NCI-H526 treated with DMSO at 0.1 percent for 48 hours (cell line): ENCODE data around the gene ZNF440.
"Not testable (repeated sequence)": the region's sequence is repeated elsewhere in the genome, so short reads cannot be mapped to it uniquely, and the experiment has no call there.

Experiments
- DNase-seq: peaks from one replicate; lab custom pipeline; 2025; lab: John Stamatoyannopoulos, UW

ZNF440 gene

DNA sequence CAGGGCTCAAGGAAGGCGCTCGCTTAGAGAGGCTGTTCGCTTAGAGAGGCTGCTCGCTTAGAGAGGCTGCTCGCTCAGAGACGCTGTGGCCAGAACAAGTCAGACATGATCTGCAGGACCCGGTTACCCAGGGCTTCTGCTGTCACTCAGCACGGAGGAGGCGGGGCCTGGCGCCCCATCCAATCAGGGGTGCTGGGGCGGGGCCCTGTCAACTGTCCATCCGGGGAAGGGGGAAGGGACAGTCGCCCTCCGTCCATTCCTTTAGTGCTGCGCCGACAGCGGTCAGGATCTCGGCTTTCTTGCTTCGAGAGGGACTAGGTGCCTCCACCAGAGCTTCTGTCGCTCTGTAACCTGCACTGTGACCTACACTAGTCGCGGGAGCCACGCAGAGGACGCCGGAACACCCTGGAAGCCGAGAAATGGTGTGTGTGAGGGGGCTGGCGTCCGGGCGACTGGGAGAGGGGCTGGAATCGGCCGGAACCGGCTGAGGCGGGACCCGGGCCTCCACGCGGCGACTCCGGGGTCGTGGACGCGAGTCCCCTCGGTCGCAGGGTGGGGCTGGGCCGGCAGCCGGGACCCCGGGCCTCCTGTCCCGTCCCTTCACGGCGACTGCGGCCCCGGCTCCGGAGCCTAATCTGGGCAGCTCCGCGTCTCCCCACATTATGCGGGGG lies at the start of gene ZNF440:
TSS of gene ZNF440 (plus strand) at position 245 of the 671 bp plus-strand sequence. CDS start at position 420, 175 bp downstream.
- peak; percentile 79 for DNase-seq

DNA sequence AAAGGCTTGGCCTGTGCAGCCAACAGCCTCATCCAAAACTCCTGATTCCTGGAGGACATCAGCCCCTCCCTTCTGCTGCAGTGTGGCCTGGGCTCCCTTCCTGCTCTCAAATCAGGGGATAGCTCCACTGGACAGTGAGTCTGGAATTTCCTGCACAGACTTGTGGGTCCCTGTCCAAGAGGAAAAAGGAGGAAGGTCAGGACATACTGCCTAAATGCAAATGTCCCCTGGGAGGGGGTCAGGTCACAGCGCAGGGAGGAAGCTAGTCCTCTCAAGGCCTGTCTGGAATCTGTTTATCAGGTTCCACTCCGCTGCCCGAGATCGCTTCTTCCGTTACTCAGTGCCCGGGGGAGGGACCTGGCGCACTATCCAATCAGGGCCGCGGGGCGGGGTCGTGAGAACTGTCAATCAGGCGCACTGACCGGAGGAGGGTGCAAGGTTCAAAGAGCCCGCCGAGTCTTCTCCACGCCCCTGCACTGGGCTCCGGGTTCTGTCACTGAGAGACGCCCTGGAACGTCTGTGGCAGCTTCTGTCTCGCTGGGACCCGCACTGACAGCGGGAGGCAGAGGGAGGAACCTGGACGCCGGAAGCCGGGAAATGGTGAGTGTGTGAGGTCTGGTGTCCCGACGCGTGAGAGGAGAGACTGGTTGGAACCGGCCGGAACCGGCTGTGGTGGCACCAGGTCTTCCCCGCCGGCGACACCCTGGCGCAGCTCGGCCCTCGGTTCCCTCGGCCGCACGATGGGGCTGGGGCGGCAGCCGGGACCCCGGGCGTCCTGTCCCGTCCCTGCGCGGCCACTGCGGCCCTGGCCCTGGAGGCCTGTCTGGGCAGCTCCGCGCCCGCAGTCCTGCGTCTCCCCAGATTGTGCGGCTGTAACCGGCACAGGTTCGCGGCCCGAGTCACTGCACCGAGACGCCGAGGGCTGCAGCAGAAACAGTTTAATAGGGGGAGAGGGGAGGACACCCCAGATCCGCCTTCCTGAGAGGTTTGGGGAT lies 47.2 kb upstream of the ZNF440 start, which contains the start of gene ZNF441:
TSS of gene ZNF441 (plus strand) at position 404 of the 995 bp plus-strand sequence. CDS start at position 598, 194 bp downstream.
- peak; percentile 80 for DNase-seq

DNA sequence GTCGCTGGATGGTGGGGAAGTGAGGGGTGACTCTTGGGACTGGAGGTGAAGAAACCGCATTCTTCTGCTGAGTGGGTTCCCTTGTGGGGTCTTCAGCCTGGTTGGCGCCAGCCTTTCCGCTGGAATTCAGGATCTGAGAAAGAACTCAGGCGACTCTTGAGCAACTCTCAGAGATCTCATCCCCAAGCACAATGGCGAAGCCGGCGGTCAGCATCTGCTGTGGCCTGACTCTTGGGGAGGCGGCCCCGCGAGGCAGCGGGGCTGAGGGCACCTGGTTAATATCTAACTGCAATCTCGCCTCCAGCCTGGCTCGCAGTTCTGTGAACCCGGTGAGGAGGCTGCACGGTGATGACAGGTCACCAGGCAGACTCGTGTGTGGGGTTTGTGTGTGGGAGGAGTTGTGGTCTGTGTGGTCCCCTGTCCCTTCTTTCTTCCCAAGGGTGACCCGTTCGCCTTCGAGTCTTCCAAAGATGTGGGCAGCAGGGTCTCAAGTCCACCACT lies 46.4 kb upstream of the ZNF440 start:
- no peak for DNase-seq

DNA sequence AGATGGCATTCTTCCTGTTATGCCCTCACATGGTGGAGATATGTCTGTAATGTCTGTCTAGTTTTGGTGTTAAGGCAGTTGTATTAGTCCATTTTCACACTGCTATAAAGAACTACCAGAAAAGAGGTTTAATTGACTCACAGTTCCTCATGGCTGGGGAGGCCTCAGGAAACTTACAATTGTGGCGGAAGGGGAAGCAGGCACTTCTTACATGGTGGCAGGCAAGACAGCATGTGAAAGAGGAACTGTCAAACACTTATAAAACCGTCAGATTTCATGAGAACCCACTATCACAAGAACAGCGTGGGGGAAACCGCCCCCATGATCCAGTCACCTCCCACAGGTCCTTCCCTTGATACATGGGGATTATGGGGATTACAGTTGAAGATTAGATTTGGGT lies 44.1 kb upstream of the ZNF440 start:
- no peak for DNase-seq

DNA sequence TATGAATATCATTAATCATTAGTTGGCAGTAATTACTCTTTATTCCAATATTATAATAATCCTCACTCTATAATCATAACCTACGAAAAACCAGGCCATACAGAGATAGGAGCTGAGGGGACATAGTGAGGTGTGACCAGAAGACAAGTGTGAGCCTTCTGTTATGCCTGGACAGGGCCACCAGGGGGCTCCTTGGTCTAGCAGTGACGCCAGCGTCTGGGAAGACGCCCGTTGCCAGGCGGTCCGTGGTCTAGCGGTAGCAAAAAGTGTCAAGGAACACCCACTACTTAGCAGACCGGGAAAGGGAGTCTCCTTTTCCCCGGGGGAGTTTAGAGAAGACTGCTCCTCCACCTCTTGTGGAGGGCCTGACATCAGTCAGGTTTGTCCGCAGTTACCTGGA lies 42.6 kb upstream of the ZNF440 start:
- not testable (repeated sequence) for DNase-seq

DNA sequence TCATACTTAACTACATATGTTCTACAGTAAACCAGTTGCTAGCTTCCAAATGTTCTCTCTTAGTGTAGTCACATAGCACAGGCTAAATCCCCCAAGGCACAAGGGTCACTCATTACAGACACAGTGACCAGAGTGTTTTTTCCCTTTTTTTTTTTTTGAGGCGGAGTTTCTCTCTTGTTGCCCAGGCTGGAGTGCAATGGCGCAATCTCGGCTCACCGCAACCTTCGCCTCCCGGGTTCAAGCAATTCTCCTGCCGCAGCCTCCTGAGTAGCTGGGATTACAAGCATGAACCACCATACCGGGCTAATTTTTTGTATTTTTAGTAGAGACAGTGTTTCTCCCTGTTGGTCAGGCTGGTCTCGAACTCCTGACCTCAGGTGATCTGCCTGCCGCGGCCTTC lies 37.4 kb upstream of the ZNF440 start:
- not testable (repeated sequence) for DNase-seq

DNA sequence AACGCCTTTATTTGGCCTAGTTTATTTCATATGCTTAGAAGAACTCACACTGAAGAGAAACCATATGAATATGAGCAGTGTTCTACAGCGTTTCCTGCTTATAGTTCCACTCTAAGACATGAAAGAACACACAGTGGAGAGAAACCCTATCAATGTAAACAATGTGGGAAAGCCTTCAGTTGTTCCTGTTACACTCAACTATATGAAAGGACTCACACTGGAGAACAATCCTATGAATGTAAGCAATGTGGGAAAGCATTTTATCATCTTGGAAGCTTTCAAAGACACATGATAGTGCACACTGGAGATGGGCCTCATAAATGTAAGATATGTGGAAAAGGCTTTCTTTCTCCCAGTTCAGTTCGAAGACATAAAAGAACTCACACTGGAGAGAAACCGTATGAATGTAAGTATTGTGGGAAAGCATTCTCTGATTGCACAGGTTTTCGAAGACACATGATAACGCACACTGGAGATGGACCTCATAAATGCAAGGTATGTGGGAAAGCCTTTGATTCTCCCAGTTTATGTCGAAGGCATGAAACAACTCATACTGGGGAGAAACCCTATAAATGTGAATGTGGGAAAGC lies 33.5 kb upstream of the ZNF440 start:
- DNase-seq: no peak

DNA sequence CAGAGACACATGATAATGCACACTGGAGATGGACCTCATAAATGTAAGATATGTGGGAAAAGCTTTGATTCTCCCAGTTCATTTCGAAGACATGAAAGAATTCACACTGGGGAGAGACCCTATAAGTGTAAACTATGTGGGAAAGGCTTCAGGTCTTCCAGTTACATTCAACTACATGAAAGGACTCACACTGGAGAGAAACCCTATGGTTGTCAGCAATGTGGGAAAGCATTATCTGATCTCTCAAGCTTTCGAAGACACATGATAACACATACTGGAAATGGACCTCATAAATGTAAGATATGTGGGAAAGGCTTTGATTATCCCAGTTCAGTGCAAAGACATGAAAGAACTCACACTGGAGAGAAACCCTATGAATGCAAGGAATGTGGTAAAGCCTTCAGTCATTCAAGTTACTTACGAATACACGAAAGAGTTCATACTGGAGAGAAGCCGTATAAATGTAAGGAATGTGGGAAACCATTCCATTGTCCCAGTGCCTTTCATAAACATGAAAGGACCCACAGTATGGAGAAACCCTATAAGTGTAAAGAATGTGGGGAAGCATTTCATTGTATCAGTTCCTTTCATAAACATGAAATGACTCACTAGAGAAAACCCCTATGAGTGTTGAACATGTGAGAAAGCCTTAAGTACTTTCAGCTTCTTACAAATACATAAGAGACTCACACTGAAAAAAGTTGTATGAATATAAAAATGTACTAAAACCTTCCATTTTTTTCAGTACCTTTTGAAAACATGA lies 32.6 kb upstream of the ZNF440 start:
- no peak for DNase-seq

DNA sequence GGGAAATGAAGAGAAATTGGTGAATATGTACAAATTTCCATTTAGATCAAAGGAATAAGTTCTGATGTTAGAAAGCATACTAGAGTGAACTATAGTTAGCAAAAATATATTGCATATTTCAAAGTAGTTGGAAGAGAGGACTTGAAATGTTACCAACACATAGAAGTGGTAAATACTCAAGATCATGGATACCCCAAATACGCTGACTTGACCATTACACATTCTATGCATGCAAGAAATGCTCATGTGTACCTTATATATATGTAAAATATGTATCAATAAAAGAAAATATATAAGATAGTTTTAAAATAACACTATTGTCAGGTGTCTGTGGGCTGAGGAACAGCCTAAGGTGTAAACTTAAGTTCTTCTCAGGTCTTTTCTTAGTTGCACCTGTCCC lies 30.3 kb upstream of the ZNF440 start:
- no peak for DNase-seq

DNA sequence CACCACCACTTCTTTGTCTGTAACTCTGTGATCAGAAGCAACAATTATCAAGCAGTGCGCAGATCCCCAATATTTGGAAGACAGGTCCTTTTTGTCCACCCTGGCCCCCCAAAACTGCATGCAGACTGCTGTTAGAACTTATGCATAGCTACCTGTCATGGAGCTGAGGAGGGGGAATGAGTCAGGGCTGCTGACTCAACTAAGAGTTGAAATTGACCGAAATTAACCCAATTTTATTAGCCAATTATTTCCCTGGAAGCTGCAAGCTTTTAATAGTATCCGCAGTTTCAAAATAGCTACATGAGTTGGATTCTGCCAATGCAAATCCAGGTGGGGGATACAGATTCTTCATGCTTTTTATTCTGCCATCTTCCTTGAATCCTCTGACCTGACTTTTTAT lies 29.7 kb upstream of the ZNF440 start:
- DNase-seq: no peak

DNA sequence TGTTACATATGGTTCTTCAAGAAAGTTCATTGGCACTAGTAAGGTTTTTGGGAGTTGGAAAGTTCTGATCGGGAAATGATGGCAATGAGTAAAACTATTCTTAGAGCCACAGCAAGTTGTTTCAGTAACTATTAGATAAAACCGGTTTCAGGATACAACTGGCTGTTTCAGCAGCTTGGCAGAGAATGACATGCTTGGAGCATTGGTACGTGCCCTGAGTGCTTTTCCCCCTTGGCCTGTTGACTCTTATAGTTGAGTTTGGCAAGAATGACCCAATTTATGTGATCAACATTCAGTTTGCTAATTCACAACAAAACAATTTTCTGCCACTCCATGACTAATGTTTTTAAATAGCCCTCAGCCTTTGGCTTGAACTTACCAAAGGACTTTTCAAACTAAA lies 26.5 kb upstream of the ZNF440 start:
- no peak for DNase-seq

DNA sequence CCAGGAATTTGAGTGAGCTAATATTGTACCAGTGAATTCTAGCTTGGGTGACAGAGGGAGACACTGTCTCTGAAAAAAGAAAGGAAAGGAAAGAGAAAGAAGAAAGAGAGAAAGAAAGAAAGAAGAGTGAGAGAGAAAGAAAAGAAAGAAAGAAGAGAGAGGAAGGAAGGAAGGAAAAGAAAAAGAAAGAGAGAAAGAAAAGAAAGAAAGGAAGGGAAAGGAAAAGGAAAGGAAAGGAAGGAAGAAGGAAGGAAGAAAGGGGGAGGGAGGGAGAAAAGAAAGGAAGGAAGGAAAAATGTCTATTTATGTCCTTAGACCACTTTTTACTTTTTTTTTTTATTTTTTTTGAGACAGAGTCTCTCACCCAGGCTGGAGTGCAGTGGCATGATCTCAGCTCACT lies 21.1 kb upstream of the ZNF440 start:
- no peak for DNase-seq

DNA sequence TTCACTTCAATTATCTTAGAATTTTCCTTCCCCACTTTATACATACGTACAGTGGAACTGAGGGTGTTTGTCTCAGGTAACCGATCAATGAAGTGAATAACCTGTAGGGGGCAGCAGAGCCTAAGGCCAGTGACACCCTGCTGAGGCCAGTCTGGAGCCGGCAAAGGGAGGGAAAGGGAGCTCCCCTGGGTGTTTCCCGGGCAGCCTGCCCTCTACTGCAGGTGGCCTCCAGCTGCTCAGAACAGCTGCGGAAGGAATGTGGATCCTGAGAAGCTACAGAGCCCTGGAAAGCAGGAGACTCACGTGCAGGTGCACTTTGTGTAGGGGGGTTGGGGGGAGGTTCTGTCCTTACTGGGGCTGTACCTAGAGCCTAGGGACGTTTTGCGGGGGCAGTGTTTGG lies 16.6 kb upstream of the ZNF440 start:
- peak; percentile 72 for DNase-seq

DNA sequence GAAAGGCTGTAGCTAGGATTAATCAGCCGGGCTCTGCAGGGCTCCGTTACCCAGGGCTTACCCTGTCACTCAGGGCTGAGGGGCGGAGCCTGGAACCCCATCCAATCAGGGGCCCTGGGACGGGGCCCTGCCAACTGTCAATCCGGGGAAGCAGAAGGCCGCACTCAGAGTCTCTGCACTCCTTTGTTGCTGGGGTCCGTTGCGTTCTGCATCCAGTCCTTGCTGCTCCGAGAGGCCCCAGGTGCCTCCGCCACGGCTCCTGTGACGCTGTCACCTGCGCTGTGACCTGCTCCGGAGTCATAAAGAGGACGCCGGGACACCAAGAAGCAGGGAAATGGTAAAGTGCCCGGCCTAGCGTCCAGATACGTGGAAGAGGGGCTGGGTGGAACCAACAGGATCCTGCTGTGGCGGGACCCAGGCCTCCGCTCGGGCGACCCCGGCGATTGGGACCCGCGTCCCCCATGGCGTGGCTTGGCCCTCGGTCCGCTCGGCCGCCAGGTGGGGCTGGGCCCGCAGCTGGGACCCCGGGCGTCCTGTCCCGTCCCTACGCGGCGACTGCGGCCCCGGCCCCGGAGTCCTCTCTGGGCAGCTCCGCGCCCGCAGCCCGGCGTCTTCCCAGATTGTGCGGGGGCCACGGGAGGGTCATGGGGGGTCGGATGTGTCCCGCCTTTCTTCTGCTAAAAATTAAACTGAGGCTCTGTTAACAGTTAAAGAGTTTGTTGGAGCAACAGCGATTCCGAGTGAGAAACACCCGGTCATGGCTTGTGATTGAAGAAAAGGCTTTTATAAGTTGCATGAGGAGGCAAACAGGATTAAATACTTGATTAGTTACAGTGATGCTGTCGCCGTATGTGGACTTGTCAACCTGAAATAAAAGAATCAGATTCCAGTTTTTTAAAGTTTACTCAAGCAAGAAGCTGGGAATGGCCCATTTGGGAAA lies 15.4 kb upstream of the ZNF440 start, which contains the start of gene ZNF491:
TSS of gene ZNF491 (plus strand) at position 133 of the 940 bp plus-strand sequence. CDS start 7,431 bp downstream, outside the sequence.
- peak; percentile 80 for DNase-seq

DNA sequence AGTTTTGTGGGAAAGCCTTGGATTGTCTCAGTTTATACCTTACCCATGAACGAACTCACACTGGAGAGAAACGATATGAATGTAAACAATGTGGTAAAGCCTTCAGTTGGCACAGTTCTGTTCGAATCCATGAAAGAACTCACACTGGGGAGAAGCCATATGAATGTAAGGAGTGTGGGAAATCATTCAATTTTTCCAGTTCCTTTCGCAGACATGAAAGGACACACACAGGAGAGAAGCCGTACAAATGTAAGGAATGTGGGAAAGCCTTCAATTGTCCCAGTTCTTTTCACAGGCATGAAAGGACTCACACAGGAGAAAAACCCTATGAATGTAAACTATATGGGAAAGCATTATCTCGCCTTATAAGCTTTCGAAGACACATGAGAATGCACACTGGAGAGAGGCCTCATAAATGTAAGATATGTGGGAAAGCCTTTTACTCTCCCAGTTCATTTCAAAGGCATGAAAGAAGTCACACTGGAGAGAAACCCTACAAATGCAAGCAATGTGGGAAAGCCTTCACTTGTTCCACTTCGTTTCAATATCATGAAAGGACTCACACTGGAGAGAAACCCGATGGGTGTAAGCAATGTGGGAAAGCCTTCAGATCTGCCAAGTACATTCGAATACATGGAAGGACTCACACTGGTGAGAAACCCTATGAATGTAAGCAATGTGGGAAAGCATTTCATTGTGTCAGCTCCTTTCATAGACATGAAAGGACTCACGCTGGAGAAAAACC lies 7.5 kb upstream of the ZNF440 start:
- DNase-seq: no peak

DNA sequence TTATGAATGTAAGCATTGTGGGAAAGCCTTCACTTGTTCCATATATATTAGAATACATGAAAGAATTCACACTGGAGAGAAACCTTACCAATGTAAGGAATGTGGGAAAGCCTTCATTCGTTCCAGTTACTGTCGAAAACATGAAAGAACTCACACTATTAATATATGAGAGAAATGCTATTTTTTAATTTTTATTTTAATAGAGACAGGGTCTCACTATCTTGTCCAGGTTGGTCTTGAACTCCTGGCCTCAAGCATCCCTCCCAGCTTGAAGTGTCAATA lies 7.0 kb upstream of the ZNF440 start:
- DNase-seq: no peak

DNA sequence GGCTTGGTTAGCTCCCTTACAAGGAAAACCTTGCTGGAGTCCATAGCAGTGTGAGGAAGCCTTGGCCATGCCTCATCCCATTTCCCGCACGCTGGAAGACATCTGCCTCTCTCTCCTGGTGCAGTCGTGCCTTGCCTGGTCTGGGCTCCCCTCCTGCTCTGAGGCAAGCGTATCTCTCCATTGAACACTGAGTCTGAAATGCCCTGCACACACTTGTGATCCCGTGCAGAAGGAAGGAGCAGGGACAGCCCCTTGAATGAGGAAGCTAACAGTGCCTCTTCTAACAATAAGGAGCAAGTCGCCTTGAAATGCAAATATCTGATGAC lies 407 bp upstream of the ZNF440 start:
- no peak for DNase-seq

DNA sequence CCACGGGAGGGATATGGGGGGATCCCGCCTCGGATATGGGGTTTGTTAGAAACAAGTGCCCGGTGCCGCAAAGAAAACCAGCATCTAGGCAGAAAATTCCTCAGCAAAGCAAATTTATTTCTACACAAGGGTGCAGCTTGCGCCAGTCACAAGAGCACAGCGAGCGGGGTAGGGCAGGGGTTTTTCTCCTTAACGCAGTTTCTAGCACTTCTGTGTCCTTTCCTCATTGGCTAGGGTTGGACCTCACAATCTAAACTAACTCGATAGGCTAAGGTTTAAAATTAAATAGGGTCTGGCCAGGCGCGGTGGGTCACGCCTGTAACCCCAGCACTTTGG lies 595 bp downstream of the ZNF440 start:
- peak; percentile 1 for DNase-seq

DNA sequence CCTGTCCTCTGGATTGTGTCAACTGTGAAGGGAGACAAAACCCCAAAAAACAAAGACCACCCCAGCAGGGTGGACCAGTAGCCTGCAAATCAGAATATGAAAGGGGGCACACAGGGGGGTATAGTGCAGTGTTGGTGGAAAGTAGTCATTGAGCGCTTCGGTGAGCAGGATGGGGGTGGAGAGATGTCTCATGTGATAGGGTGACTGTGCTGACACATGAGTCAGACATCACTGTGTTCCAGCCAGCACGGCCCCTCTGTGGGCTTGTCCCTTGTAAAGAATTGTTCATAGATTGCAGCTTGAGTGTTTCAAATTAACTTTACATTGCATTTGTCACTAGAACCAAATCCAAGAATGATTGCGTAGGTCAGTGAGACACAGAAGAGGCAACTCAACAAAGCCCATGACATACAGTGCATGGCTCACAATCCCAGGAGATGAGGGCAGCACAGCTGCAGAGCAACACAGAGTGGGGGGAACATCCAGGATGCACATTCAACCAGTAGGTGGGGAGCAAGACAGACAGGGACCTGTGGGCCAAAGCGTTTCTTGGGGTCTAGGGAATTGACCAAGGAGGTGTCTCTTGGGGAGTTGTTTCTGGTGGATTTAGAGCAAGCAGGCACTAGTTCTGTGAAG lies 7.5 kb downstream of the ZNF440 start:
- DNase-seq: no peak
